Upper lobe of right lung (tissue), 1 donor: ENCODE measurements around the gene GGT5. TPM values are rescaled to one million over a fixed set of nuclear protein-coding genes. Genes with fewer than 3 reads are reported as not detected.
"Not testable (repeated sequence)": the region's sequence is repeated elsewhere in the genome, so short reads cannot be mapped to it uniquely, and the experiment has no call there.

Source experiments
- ATAC-seq: fragments of 200-7000 bp; cut with Tn5 transposase; one replicate; pipeline ENCODE4 v1.9.1; 2020; ENCODE audit warnings: mild to moderate bottlenecking, moderate library complexity
- DNase-seq: peaks from one replicate; pipeline ENCODE4 v3.0.0-alpha.2; 2020
- H3K27ac ChIP-seq: fragments of 200-600 bp; one replicate; pipeline ENCODE4 v1.8.0; 2022
- H3K27me3 ChIP-seq: fragments of 200-600 bp; one replicate; pipeline ENCODE4 v1.8.0; 2022; ENCODE audit warnings: mild to moderate bottlenecking
- H3K36me3 ChIP-seq: fragments of 200-600 bp; one replicate; pipeline ENCODE4 v1.8.0; 2022
- H3K4me1 ChIP-seq: fragments of 200-600 bp; one replicate; pipeline ENCODE4 v1.8.0; 2022
- H3K4me3 ChIP-seq: fragments of 200-600 bp; one replicate; pipeline ENCODE4 v1.8.0; 2022; ENCODE audit warnings: mild to moderate bottlenecking
- H3K9me3 ChIP-seq: fragments of 200-600 bp; one replicate; pipeline ENCODE4 v1.8.0; 2022
- intact Hi-C: fragments of 100-400 bp; cut with DNase I; formaldehyde crosslinking; loops from one replicate; pipeline ENCODE4 v1.11.0; 2022
- total RNA-seq: library from RNA; stranded (reverse); fragmentation: NEBNext Ultra II Directional; extraction: Animal tissue kit (Norgen Biotek cat#: 25700); gene quantifications from one replicate; pipeline ENCODE4 v1.2.1, GENCODE V29; 2021
- TF ChIP-seq, protein P1 (sequence below): fragments of 200-600 bp; IDR thresholded peaks from one replicate; pipeline ENCODE4 v1.8.0; 2022; ENCODE audit warnings: antibody characterized with exemption
- donor health status: DM: no; HTN: yes; CAD: no; lungs with severe emphysema.

The GGT5 gene
- total RNA-seq, 1 donor from 2014 or later: 66.5 TPM

DNA sequence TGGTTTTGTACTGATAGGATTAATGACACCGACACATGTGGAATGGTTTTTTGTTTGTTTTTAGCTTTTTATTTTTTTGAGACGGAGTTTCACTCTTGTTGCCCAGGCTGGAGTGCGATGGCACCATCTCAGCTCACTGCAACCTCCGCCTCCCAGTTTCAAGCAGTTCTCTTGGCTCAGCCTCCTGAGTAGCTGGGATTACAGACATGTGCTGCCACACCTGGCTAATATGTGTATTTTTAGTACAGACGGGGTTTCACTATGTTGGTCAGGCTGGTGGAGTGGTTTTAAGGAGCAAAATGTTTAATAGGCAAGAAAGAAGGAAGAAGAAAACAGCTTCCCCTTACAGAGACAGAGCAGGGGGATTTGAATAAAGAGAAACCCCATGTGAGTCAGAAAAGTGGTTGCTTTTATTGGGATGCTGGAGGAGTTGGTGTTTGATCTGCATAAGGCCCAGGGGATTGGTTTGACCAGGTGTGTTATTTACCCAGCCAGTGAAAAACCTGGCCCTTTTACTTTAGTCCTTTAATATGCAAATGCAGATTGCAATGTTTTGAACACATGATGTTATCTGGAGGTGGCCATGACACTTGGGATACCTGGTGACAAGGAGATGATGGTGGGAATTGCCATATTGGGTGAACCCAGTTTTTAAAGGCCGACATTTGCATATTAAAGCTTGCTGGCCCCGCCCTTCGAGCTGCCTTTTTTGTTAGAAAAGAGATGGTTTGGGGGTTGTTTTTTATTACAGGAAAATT is 39.3 kb downstream of the GGT5 start:
- TF ChIP-seq, protein P1, sequence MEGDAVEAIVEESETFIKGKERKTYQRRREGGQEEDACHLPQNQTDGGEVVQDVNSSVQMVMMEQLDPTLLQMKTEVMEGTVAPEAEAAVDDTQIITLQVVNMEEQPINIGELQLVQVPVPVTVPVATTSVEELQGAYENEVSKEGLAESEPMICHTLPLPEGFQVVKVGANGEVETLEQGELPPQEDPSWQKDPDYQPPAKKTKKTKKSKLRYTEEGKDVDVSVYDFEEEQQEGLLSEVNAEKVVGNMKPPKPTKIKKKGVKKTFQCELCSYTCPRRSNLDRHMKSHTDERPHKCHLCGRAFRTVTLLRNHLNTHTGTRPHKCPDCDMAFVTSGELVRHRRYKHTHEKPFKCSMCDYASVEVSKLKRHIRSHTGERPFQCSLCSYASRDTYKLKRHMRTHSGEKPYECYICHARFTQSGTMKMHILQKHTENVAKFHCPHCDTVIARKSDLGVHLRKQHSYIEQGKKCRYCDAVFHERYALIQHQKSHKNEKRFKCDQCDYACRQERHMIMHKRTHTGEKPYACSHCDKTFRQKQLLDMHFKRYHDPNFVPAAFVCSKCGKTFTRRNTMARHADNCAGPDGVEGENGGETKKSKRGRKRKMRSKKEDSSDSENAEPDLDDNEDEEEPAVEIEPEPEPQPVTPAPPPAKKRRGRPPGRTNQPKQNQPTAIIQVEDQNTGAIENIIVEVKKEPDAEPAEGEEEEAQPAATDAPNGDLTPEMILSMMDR: peak; percentile 8
- Histone ChIP-seq H3K36me3 (no peaks in the 10 kb centered on the region), H3K9me3 (no peaks in the 10 kb centered on the region), H3K27ac (peak overlapping the region; percentile 7), H3K4me1 (peaks cover 38% of the 10 kb centered on the region), H3K4me3 (no peak overlapping the region), H3K27me3 (no peaks in the 10 kb centered on the region)
- ATAC-seq: peak; percentile 26
- DNase-seq: no peak
- intact Hi-C loops: no loop called here

DNA sequence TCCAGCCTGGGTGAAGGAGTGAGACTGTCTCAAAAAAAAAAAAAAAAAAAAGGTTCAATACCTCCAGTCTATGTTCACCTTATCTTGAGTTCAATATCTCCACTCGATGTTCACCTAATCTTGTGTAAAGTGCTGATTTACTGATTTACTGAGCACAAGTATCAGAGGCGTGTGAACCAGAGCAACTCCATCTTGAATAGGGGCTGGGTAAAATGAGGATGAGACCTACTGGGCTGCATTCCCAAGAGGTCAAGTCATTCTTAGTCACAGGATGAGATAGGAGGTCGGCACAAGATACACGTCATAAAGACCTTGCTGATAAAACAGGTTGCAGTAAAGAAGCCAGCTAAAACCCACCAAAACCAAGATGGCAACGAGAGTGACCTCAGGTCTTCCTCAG is 41.0 kb downstream of the GGT5 start:
- H3K27me3 ChIP-seq, H3K36me3 ChIP-seq, ATAC-seq, intact Hi-C loops, H3K27ac ChIP-seq, H3K9me3 ChIP-seq, DNase-seq, H3K4me3 ChIP-seq: not testable (repeated sequence)
- peaks cover 29% of the 10 kb centered on the region for H3K4me1 ChIP-seq

DNA sequence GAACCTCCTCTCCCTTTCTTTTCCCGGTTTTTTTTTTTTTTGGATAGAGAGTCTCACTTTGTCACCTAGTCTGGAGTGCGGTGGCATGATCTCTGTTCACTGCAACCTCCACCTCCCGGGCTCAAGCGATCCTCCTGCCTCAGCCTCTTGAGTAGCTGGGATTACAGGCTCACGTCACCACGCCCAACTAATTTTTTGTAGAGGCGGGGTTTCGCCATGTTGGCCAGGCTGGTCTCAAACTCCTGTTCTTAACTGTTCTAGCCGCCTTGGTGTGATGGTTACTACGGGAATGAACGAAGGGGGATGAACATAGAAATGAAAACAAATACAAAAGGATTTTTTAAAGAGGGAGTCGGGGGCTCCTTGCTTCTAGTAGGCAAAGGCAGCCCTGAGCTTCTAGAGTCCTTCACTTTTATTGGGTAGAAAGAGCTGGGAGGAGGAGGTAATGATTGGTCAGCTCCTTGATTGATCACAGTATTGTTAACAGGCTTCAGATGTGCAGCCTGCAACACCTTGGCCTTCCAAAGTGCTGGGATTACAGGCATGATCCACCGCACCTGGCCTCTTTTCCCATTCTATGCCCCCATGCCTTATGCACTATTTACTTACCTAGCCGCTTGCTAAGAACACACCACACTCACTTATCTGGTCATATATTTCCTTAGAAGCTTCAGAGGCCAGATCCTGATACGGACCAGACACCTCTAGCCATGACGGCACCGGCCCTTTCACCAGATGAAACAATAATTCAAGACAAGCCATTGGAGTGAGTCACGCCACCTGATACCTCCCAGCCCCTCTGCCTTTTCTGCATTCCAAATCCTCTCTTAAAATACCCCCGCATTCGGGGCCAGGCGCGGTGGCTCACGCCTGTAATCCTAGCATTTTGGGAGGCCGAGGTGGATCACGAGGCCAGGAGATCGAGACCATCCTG is 42.9 kb downstream of the GGT5 start:
- H3K4me1 ChIP-seq: peaks cover 19% of the 10 kb centered on the region
- intact Hi-C loops: no loop called here
- no peak for DNase-seq
- H3K27ac ChIP-seq: no peak overlapping the region
- H3K4me3 ChIP-seq: no peak overlapping the region
- no peak for ATAC-seq
- TF ChIP-seq, protein P1: no peak
- no peaks in the 10 kb centered on the region for H3K27me3 ChIP-seq
- no peaks in the 10 kb centered on the region for H3K9me3 ChIP-seq
- H3K36me3 ChIP-seq: no peaks in the 10 kb centered on the region

DNA sequence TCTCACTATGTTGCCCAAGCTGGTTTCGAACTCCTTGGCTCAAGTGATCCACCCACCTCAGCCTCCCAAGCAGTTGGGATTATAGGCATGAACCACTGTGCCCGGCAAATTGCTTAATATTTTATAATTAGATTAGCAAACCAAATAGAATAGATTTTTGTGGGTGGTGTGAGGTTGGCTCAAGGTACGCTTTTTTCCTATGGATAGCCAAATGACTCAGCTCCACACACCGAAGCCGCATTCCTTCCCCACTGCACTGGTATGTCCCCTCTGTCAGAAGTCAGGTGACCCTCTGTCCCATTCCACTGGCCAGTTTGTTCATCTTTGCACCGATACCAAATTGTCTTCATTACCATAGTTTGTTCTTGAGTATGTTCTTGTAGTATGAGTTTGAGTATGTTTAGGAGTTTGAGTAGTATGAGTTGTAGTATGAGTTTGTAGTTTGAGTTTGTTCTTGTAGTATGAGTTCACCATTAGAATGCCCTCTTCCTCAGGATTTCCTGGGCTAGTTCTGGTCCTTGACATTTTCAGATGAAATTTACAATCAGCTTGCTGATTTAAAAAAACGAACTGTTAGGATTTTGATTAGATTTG is 44.2 kb downstream of the GGT5 start:
- ATAC-seq: no peak
- Histone ChIP-seq H3K4me3 (no peak overlapping the region), H3K27ac (no peak overlapping the region), H3K4me1 (peaks cover 9% of the 10 kb centered on the region), H3K27me3 (no peaks in the 10 kb centered on the region), H3K36me3 (no peaks in the 10 kb centered on the region), H3K9me3 (no peaks in the 10 kb centered on the region)
- DNase-seq: no peak
- TF ChIP-seq, protein P1: no peak
- intact Hi-C loops: no loop called here

DNA sequence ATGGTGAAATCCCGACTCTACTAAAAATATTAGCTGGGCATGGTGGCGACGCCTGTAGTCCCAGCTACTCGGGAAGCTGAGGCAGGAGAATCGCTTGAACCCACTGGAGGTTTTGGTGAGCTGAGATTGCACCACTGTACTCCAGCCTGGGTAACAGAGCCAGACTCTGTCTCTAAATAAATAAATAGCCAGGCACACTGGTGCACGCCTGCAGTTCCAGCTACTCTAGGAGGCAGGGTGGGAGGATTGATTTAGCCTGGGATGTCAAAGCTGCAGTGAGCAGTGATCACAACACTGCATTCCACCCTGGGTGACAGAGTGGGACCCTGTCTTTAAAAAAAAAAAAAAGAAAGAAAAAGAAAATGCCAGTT is 46.2 kb downstream of the GGT5 start:
- TF ChIP-seq, protein P1: no peak
- H3K27me3 ChIP-seq: no peaks in the 10 kb centered on the region
- H3K4me1 ChIP-seq: peaks cover 7% of the 10 kb centered on the region
- intact Hi-C loops: loop anchor here (10.0 kb wide), 1 partner anchor 46 kb away; the partner anchor contains the start of gene GGT5
- H3K36me3 ChIP-seq: no peaks in the 10 kb centered on the region
- DNase-seq (no peak), ATAC-seq (peak; percentile 8)
- peak overlapping the region; percentile 72 for H3K27ac ChIP-seq
- H3K9me3 ChIP-seq: no peaks in the 10 kb centered on the region
- H3K4me3 ChIP-seq: no peak overlapping the region
